Thyroid gland (tissue), 4 donors: ENCODE data around the gene MCF2L.

Experiments used
- CTCF ChIP-seq, 6 experiments: fragments of 200-600 bp in 3 of 6; fragments of 450-650 bp in 3 of 6; sonication (generic) in 3 of 6; IDR thresholded peaks; one replicate each; pipeline ENCODE4 v1.5.1; 2016 to 2019; ENCODE audit warnings: antibody characterized with exemption in 6 of 6, mild to moderate bottlenecking in 2 of 6, inconsistent platforms in 1 of 6, moderate library complexity in 1 of 6
- POLR2A ChIP-seq, 2 donors: fragments of 450-650 bp; IDR thresholded peaks; one replicate each; pipeline ENCODE4 v1.6.1; 2017; ENCODE audit warnings: antibody characterized with exemption in 2 of 2, mild to moderate bottlenecking in 2 of 2, moderate library complexity in 1 of 2

GRCh38 chr13:112928972-112929782 lies 39.8 kb upstream of the MCF2L start:
- TF ChIP-seq CTCF (IDR thresholded peaks at IDR 0.05) (no peak), POLR2A (IDR thresholded peaks at IDR 0.05) (no peak)
